NCI-H1092 treated with DMSO at 0.1 percent for 48 hours (cell line): ENCODE results near the gene PTCRA.

Experiments
- DNase-seq: peaks from one replicate; lab custom pipeline; 2025; lab: John Stamatoyannopoulos, UW

The PTCRA gene

GRCh38 chr6:42973926-42974325 is 58.1 kb downstream of the PTCRA start:
- no peak for DNase-seq

- DNase-seq, result no peak
These were observed 59.2 kb downstream of the PTCRA start for GRCh38 chr6:42974919-42975505.
